ENCODE results near the gene TBXT.

Gene TBXT

DNA sequence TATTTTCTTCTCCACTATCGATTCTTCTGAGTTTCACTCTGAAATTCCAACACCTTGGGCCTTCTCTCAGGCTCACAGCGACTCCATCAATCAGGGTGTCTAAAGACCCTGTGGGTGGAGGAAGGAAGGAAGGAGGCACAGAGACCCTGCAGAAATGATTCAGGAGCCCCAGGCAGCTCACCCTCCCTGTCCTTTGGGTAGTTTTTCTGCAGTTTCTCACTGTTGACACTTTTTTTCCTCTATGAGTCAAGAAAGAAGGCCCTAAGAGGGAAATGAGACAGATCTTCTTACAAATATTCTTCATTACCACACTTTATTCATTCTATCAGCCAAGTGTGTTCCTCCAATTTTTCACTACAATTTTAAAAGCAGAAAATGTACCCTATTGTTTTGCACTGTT is 34.2 kb upstream of the TBXT start:
- Histone ChIP-seq H3K27me3 (ENCODE audit: insufficient read depth, low read length) (peaks cover 8% of the 10 kb centered on the region), H3K27ac (ENCODE audit: low read depth, low read length) (no peak overlapping the region), H3K18ac (ENCODE audit: low read length) (no peak overlapping the region), H4K91ac (ENCODE audit: low read depth, low read length) (no peak overlapping the region), H3K4me2 (ENCODE audit: low read length) (no peak overlapping the region), H3K9me3 (ENCODE audit: insufficient read depth, low read depth, low read length) (peaks cover 2% of the 10 kb centered on the region), H2AK5ac (ENCODE audit: low read length) (no peak overlapping the region), H3K4ac (ENCODE audit: low read depth, low read length) (no peak overlapping the region), H4K12ac (ENCODE audit: low read depth, low read length) (no peak overlapping the region), H3K79me1 (ENCODE audit: low read length) (no peaks in the 10 kb centered on the region), H3K4me1 (ENCODE audit: control insufficient read depth in 1 of 2, insufficient read depth in 2 of 2, low read length in 2 of 2) (no peaks in the 10 kb centered on the region), H3K14ac (ENCODE audit: low read length) (no peak overlapping the region), H2BK120ac (ENCODE audit: insufficient read depth, low read length, poor library complexity) (no peak overlapping the region), H2BK12ac (ENCODE audit: low read length) (no peak overlapping the region), H4K8ac (ENCODE audit: low read depth, low read length) (no peak overlapping the region), H3K79me2 (ENCODE audit: control insufficient read depth, insufficient read depth, low read length, poor library complexity) (no peaks in the 10 kb centered on the region), H2AFZ (ENCODE audit: insufficient read depth, low read length, poor library complexity) (no peak overlapping the region), H3K36me3 (ENCODE audit: control insufficient read depth in 1 of 2, insufficient read depth in 2 of 2, low read length in 2 of 2) (no peaks in the 10 kb centered on the region), H2BK5ac (ENCODE audit: low read depth, low read length, poor library complexity) (no peak overlapping the region), H3K9ac (ENCODE audit: low read length) (no peak overlapping the region), H3K4me3 (ENCODE audit: low read depth, low read length) (no peak overlapping the region), H3K23ac (ENCODE audit: low read length) (no peak overlapping the region)
- WGBS (ENCODE audit: extremely low coverage, insufficient coverage, insufficient read length), result no CpG with 5 or more reads among the region's 2 CpGs
- DNase-seq, result no peak

GRCh38 chr6:166197361-166197760 is 29.7 kb upstream of the TBXT start:
- H3K4me1 ChIP-seq (ENCODE audit: control insufficient read depth in 1 of 2, insufficient read depth in 2 of 2, low read length in 2 of 2), result no peaks in the 10 kb centered on the region
- H3K14ac ChIP-seq (ENCODE audit: low read length), result no peak overlapping the region
- no peak overlapping the region for H2AFZ ChIP-seq (ENCODE audit: insufficient read depth, low read length, poor library complexity)
- no peak overlapping the region for H2BK5ac ChIP-seq (ENCODE audit: low read depth, low read length, poor library complexity)
- H3K9ac ChIP-seq (ENCODE audit: low read length), result no peak overlapping the region
- no CpG with 5 or more reads among the region's 5 CpGs for WGBS (ENCODE audit: extremely low coverage, insufficient coverage, insufficient read length)
- H3K4me3 ChIP-seq (ENCODE audit: low read depth, low read length), result no peak overlapping the region
- no peak overlapping the region for H2BK12ac ChIP-seq (ENCODE audit: low read length)
- H3K79me2 ChIP-seq (ENCODE audit: control insufficient read depth, insufficient read depth, low read length, poor library complexity), result no peaks in the 10 kb centered on the region
- no peak overlapping the region for H3K18ac ChIP-seq (ENCODE audit: low read length)
- H3K23ac ChIP-seq (ENCODE audit: low read length), result no peak overlapping the region
- no peak overlapping the region for H2AK5ac ChIP-seq (ENCODE audit: low read length)
- no peak overlapping the region for H3K27ac ChIP-seq (ENCODE audit: low read depth, low read length)
- no peak overlapping the region for H2BK120ac ChIP-seq (ENCODE audit: insufficient read depth, low read length, poor library complexity)
- no peaks in the 10 kb centered on the region for H3K9me3 ChIP-seq (ENCODE audit: insufficient read depth, low read depth, low read length)
- H4K12ac ChIP-seq (ENCODE audit: low read depth, low read length), result no peak overlapping the region
- H4K91ac ChIP-seq (ENCODE audit: low read depth, low read length), result no peak overlapping the region
- H4K8ac ChIP-seq (ENCODE audit: low read depth, low read length), result no peak overlapping the region
- DNase-seq, result no peak
- H3K27me3 ChIP-seq (ENCODE audit: insufficient read depth, low read length), result peaks cover 11% of the 10 kb centered on the region
- H3K79me1 ChIP-seq (ENCODE audit: low read length), result no peaks in the 10 kb centered on the region
- no peaks in the 10 kb centered on the region for H3K36me3 ChIP-seq (ENCODE audit: control insufficient read depth in 1 of 2, insufficient read depth in 2 of 2, low read length in 2 of 2)
- H3K4ac ChIP-seq (ENCODE audit: low read depth, low read length), result no peak overlapping the region
- H3K4me2 ChIP-seq (ENCODE audit: low read length), result no peak overlapping the region

DNA sequence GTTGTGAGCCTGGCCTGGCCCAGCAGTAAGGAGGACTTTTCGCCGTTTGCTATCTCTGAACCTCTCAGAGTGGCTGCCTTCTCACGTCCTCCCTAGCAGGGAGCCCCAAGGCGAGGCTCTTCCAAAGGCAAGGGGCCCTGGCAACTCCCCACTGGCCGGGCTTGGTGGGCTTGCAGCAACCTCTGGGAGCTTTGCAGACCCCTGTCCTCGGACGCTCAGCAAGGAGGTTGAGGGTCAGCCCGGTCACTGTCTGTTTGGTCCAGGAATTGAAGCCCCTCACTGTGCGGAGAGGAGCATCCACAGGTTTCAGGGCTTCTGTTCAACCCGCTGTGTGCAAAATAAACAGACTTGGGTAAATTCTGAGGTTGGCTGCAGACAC is 28.2 kb upstream of the TBXT start:
- no peaks in the 10 kb centered on the region for H3K36me3 ChIP-seq (ENCODE audit: control insufficient read depth in 1 of 2, insufficient read depth in 2 of 2, low read length in 2 of 2)
- H3K4me1 ChIP-seq (ENCODE audit: control insufficient read depth in 1 of 2, insufficient read depth in 2 of 2, low read length in 2 of 2), result no peaks in the 10 kb centered on the region

GRCh38 chr6:166194914-166195859 is 27.5 kb upstream of the TBXT start:
- Histone ChIP-seq H3K79me2 (ENCODE audit: control insufficient read depth, insufficient read depth, low read length, poor library complexity) (no peaks in the 10 kb centered on the region), H3K4ac (ENCODE audit: low read depth, low read length) (no peak overlapping the region), H3K14ac (ENCODE audit: low read length) (no peak overlapping the region), H3K23ac (ENCODE audit: low read length) (no peak overlapping the region), H3K9me3 (ENCODE audit: insufficient read depth, low read depth, low read length) (no peaks in the 10 kb centered on the region), H3K4me2 (ENCODE audit: low read length) (no peak overlapping the region), H2AFZ (ENCODE audit: insufficient read depth, low read length, poor library complexity) (no peak overlapping the region), H4K8ac (ENCODE audit: low read depth, low read length) (no peak overlapping the region), H3K9ac (ENCODE audit: low read length) (no peak overlapping the region), H2BK120ac (ENCODE audit: insufficient read depth, low read length, poor library complexity) (no peak overlapping the region), H3K79me1 (ENCODE audit: low read length) (no peaks in the 10 kb centered on the region), H3K4me3 (ENCODE audit: low read depth, low read length) (no peak overlapping the region), H3K27me3 (ENCODE audit: insufficient read depth, low read length) (peaks cover 11% of the 10 kb centered on the region), H2AK5ac (ENCODE audit: low read length) (no peak overlapping the region), H3K36me3 (ENCODE audit: control insufficient read depth in 1 of 2, insufficient read depth in 2 of 2, low read length in 2 of 2) (no peaks in the 10 kb centered on the region), H2BK12ac (ENCODE audit: low read length) (no peak overlapping the region), H3K18ac (ENCODE audit: low read length) (no peak overlapping the region), H4K91ac (ENCODE audit: low read depth, low read length) (no peak overlapping the region), H2BK5ac (ENCODE audit: low read depth, low read length, poor library complexity) (no peak overlapping the region), H3K27ac (ENCODE audit: low read depth, low read length) (no peak overlapping the region), H3K4me1 (ENCODE audit: control insufficient read depth in 1 of 2, insufficient read depth in 2 of 2, low read length in 2 of 2) (no peaks in the 10 kb centered on the region), H4K12ac (ENCODE audit: low read depth, low read length) (no peak overlapping the region)
- no CpG with 5 or more reads among the region's 13 CpGs for WGBS (ENCODE audit: extremely low coverage, insufficient coverage, insufficient read length)
- DNase-seq, result no peak

More for the DNA sequence above, 28.2 kb upstream of the TBXT start:
- H4K91ac ChIP-seq (ENCODE audit: low read depth, low read length), result no peak overlapping the region
- no peak overlapping the region for H4K12ac ChIP-seq (ENCODE audit: low read depth, low read length)
- peaks cover 11% of the 10 kb centered on the region for H3K27me3 ChIP-seq (ENCODE audit: insufficient read depth, low read length)
- no peaks in the 10 kb centered on the region for H3K79me2 ChIP-seq (ENCODE audit: control insufficient read depth, insufficient read depth, low read length, poor library complexity)
- no peak overlapping the region for H3K18ac ChIP-seq (ENCODE audit: low read length)
- no peak overlapping the region for H3K4ac ChIP-seq (ENCODE audit: low read depth, low read length)
- no peak overlapping the region for H2BK5ac ChIP-seq (ENCODE audit: low read depth, low read length, poor library complexity)
- H2BK120ac ChIP-seq (ENCODE audit: insufficient read depth, low read length, poor library complexity), result no peak overlapping the region
- H3K23ac ChIP-seq (ENCODE audit: low read length), result no peak overlapping the region
- no peak overlapping the region for H3K4me2 ChIP-seq (ENCODE audit: low read length)
- no peak overlapping the region for H2AFZ ChIP-seq (ENCODE audit: insufficient read depth, low read length, poor library complexity)
- H4K8ac ChIP-seq (ENCODE audit: low read depth, low read length), result no peak overlapping the region
- H2AK5ac ChIP-seq (ENCODE audit: low read length), result no peak overlapping the region
- no peaks in the 10 kb centered on the region for H3K79me1 ChIP-seq (ENCODE audit: low read length)
- no peak overlapping the region for H3K4me3 ChIP-seq (ENCODE audit: low read depth, low read length)
- no CpG with 5 or more reads among the region's 10 CpGs for WGBS (ENCODE audit: extremely low coverage, insufficient coverage, insufficient read length)
- H3K9ac ChIP-seq (ENCODE audit: low read length), result no peak overlapping the region
- DNase-seq, result no peak
- no peaks in the 10 kb centered on the region for H3K9me3 ChIP-seq (ENCODE audit: insufficient read depth, low read depth, low read length)
- H2BK12ac ChIP-seq (ENCODE audit: low read length), result no peak overlapping the region
- H3K27ac ChIP-seq (ENCODE audit: low read depth, low read length), result no peak overlapping the region
- H3K14ac ChIP-seq (ENCODE audit: low read length), result no peak overlapping the region

All from trophoblast cell (in vitro differentiated cells and primary cell).